ENCODE results near the gene PDGFD.

PDGFD gene

DNA sequence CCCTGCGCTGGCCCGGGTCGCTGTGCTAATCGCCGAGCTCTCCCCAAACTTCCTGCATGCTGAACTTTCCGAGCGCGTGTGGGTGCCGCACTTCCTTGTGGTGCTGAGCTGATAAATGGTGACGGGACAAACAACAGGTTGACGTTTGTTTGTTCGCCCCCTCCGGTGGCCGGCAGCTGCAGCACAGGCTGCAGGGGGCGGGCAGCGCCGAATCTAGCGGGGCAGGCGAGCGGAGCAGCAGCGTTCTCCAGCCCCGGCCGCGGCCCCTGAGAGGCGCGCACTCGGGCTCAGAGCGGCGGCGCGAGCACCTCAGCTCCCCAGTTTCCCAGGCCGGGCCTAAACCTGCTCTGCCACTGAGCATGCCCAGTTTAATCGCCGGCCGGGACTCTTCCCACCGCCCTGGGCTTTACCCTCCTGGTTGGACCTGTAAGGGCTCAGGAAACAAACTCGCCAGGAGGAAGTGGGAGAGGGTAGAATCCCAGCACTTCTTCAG, at the start of gene PDGFD:
Gene PDGFD, minus strand, starts transcription at position 120 of the 493 bp plus-strand sequence.
- peak; percentile 41 to 42 for ATAC-seq

DNA sequence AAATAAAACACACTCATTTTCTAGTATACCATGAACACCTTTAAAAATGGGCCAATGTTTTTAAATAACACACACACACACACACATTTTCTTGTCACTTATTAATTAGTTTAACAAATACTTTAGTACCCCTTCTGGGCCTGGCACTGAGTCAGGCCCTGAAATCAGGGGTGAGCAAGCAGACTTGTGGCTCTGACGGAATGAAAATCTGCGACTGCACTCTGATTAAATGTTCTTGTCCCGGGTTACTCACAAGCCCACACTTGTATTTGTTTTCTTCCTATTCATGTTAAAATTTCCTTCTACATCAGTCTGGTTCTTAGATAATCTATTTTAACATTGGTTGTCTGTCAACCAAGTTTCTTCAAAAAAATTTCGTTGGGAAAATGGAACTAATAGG, 43.0 kb upstream of the PDGFD start:
- no peak for ATAC-seq

DNA sequence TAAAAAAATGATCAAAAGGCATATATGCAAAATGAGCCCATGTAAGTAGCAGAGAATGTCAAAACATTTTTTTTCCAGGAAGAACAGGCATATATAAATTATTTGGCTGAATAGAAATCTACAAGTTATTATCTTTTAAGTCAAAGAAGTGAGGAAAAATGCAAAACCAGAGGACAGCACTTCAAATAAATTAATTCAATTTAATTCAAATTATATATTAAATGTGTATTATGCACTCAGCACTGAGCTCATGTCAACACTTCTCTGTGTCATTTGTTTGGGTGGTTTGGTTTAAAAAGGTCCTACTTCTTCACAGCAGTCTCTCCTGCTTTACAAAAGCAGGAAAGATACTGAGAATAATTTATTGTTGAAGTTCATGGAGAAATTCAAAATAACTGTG, 41.9 kb upstream of the PDGFD start:
- ATAC-seq: no peak

DNA sequence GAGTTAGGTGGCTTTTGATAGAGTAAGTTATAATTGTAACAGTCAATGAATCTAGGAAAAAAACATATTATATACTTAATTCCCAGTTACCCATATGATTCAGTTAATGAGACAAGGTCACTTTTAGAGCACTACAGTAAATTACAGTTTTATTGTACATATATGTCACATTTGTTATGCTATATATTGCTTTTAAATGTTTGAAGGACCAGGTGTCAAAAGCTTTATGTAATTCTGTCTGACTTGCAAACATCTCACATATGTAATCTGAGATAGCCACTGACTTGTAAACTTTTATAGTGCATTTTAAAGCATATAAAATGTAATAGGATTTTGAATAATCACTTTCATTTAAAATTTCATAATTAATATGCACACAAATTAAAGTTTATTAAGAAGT, 36.7 kb upstream of the PDGFD start:
- no peak for ATAC-seq

DNA sequence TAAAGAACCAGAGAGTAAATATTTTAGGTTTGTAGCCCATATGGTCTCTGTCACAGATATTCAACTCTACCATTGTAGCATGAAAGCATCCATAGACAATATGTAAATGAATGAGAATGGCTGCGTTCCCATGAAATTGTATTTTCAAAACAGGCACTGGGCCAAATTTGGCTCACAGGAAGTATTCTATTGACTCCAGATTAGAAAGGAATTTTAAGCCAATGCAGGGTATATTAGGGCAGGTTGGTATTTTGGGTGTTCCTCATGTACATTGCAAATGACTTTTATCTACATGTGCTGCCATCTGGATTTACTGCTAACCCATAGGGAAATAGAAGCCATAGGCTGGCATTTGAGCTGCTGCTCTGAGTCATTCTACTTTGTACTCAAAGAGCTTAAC, 35.1 kb upstream of the PDGFD start:
- no peak for ATAC-seq

DNA sequence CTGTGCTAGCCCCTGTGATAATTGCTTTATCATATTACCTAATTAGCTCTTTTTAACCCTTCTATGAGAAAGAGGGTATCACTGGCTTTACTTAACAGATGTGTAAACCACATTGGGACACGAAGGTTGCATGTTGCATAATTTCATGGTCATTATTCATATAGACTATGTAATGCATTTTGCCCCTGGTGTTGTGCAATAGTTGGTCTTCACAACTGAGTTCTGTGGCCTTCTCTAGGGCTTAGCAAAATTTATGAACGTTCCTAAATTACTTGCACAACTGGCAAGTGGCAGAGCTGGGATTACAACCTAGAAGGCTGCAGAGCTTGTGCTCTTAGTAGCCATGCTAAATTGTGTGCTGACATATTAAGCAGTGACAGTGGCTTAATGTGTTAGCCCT, 34.6 kb upstream of the PDGFD start:
- ATAC-seq: no peak

DNA sequence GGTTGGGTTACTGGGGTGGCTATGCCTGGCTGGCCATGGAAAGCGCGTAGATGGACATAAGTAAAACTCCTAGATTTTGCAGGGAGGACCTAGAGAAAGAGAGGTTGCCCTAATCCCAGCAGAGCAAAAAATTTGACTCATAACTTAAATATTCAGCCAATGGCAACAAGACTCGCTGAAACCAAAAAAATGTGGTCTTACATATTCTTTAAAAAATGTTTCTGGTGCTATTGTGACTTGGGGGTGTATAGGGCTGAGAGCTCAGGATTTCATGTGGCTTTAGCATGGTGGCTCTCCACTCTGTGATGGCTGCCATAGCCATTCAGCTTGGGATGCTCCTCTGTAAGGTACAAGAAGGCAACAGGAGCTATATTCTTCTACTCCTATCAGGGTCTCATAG, 27.2 kb upstream of the PDGFD start:
- no peak for ATAC-seq

DNA sequence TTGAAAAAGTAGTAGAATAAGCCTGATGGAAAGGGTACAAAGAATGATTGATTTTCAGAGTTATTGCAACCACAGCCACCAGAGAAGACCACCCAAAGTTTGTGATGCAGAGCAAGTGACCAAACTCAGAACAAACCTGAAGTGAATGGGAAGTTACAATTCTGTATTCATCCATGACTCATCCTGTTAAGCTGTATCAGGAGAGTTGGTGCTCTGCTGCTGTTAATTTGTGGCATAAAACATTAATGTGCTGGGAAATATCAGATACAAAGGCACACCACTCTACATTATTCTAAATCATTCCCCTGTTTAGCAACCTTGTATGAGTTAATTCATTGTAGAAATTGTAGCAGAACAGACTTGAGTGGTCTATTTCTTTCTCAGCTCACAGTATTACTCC, 19.6 kb upstream of the PDGFD start:
- ATAC-seq: no peak

DNA sequence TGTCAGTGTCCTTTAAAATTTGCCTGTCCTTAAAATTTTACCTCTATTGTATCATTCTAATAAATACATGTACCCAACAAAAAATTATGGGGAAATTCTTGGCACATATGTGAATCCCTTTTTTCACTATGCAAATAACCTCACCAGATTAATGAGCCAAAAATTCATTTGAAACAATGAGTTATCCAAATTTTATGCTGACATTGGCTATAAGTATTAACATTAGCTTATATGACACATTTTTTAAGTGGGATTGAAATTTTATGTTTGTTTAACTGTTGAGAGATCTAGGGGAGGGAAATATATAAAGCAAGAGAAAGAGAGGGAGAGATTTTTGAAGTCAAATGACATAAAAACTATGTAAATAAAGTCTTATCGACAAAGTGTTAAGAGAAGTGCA, 11.8 kb upstream of the PDGFD start:
- no peak for ATAC-seq

DNA sequence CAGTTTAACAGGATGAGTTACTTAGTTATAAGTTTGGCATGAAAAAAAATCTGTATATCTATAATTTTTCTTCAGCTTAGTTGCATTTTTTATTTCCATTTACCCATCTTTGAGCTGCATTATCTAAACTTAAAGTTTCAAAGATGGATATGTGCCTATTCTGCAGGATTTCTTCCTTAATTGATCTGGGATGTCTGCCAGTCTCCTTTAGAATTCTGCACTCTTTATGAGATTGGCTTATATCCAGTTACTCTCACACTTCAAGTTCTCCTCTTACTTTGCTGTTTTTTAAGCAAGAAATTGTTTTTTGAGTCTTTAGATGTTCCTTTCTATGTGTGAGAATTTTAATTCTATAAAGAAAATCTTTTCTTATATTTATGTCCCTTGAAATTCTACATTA, 5.1 kb upstream of the PDGFD start:
- no peak for ATAC-seq

DNA sequence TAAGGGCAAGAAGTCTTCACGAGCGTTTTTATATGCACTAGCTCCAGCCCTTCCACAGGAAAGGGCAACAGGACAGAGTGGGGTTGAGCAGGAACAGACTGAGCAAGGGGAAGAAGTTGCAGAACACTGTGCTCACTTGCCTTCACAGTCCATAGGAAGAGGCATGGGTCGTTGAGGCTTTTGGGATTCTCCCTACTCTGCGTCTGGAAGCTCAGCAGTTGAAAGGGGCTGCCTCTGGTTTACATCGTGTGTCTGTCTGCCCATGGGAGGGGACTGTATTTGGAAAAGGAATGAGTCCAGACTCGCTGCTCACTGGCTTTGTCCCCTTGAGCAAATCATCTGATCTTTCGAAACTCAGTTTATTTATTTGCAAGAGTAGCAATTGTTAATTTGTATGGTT, 1.1 kb upstream of the PDGFD start:
- ATAC-seq: no peak

DNA sequence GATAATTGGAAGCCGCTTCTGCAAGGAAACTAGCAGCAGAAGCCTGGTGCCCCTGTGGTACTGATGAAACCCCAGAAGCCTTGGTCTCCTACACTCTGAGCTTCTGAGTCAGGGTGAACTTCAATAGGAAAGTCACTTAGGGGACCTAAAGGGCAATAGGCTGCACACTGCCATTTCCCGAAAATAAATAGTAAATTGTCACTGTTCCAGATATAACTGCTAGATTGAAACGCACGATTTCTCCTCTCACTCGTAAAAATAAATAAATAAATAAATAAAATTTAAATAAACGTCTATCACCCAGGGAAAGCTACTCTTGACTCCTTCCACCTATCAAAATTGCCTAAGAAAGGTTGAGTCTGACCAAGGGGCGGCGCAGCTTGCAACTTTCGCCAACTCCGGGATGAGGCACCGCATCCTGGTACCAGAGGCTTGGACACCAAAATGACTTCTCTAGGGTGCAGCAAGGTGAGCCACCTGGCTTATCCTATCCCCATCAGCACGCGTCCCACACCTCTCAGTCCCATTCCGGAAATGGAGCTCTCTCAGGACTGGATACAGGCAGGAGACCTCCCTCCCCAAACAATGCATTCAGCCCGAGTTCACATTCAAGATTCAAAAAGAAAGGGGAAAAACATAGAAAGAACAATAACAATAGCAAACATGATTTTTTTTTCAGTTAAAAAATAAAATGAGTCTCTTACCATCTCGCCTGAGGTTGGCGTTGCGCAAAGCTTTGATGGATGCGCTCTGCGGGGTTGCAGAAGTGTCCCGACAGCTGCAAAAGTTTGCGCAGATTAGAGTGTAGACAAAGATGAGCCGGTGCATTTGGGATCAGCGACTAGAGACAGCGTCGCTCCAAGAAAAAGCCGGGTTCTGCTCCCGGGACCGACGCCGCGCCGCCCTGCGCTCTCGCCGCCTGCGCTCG, 583 bp downstream of the PDGFD start:
- no peak for ATAC-seq

DNA sequence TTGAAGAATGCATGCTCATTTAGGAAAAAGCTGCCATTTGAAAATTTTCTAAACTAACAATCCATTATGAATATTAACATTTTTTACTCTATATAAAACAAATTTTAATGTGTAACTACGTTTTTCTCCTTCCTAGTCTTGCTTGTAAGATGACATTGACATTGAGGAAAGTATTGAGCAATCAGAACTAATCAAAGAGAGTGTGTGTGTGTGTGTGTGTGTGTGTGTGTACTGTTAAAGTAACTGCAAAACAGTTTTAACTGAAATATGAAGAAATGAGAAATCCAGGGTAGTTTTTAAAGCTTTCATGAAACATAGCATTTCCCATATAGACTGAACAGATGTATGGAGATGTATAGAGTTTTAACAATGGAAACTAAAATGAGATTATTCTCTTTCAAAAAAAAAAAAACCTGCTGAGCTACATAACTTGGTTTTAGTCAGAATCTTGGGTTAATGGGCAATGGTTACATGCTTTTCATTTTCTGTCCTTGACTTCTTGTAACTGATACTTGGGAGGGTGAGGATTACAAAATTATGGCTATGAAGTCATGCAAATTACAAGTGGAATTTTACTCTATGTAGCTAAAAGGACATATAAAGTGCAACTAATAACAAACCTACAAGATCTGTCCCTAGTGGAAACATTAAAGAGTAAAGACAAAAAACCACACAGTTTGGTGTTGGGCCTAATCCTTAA, 2.0 kb downstream of the PDGFD start:
- ATAC-seq: no peak

DNA sequence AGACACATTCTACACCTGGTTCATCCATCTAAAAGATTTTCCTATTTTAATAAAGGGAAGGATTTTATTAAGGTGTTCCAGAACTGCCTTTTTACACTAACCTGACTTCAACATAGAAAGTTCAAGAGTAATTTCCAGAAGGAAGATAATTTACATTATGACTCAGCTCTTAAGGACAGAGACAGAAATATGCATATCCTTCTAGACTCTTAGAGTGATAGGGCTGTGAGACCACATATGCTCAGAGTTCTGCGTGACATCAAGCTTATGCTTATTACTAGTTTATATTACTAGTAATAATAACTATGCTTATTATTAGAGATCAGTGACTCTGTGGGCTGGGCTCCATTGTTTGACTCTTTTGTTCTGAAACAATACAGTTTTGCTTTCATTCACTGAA, 4.6 kb downstream of the PDGFD start:
- ATAC-seq: no peak

DNA sequence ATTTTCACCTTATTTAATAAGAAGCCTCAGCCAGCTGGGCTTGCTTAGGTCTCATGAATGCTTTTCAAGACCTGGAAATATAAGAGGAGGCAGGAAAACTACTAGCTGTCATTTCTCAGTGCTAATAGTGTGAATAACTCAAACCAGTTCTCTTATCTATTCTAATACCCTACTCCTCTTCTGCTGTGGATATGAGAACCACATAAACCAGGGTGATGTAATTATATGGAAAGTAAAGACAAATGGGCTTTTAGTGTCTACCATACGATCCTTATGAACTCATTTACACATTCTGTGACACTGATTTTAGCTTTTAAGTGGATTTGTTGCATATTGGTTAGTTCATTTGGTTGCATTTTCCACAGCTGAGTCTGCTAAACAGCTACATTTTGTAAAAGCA, 8.6 kb downstream of the PDGFD start:
- no peak for ATAC-seq

DNA sequence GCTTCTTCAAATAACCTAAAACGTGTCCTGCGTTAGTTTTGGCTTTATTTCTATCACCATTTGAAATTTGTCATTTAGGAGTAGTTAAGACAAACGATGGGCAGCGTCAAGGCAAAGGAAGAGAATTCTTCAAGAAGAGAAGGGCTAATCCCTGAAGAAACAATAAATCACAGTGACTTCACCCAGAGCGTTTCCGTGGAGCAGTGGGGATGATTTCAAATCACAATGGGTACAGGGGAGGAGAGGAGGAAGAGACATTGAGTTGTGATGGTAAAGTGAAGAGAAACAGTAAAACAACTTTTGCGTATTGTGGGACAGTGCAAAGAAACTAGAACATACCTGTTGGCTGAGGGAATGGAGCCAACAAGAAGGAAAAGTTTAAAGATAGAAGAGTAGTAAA, 9.7 kb downstream of the PDGFD start:
- ATAC-seq: no peak

DNA sequence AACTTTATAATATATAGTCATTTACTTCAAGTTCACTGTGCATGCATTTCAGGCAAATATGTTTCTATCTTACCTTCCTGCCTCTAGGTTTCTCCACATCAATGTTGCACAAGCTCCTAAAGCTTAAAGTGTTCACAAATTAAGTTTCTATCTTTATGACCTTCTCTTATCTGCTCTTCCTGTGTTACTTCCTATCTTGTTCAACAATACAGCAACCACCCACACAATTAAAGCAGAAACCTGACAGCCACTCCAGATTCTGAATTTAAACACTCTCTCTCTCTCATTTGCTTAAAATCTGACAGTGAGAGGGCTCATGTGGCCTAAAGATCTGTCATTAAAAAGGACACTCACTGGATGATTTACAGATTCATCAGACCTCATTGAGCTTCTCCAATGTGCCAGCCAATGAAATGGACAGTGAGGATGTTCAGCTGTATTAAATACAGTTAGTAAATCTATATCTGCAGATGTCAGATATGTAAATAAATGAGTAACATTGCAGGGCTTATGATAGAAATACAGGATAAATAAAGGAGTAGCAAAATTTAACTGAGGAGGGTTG, 10.9 kb downstream of the PDGFD start:
- ATAC-seq: no peak

DNA sequence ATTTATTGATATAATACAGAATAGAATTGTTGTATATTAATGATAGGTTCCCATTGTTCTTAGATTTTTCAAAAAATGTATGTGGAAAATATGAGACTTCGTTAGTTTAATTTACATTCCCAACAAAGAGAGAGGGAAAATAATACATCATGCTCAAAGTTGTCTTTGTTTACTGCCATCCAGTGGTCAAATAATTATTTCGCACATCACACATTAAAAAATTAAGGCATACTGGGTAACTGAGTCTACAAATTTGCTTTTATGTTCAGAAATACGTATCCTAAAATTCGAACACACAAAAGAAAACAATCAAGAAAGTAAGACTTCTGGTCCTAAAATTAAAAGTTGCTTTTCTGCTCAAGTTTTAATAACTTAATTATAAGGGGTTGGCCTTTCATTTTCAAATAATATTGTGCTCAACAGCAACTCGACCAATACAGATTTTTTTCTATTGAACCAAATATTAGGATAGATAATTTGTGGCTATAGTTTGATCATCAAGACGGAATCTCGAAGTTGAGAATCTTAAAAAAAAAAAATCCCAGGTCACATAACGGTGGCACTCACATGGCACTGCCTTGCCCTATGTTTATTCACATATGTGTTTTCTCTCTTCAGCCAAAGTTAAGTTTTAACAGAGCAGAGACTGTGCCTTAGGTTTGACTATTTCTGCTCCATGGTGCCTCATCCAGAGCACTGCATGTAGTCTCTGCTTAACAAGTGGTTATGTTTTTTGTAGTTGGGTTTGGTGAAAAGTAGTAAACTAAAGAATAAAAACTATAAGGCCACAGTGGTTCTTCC, 12.3 kb downstream of the PDGFD start:
- ATAC-seq: no peak

DNA sequence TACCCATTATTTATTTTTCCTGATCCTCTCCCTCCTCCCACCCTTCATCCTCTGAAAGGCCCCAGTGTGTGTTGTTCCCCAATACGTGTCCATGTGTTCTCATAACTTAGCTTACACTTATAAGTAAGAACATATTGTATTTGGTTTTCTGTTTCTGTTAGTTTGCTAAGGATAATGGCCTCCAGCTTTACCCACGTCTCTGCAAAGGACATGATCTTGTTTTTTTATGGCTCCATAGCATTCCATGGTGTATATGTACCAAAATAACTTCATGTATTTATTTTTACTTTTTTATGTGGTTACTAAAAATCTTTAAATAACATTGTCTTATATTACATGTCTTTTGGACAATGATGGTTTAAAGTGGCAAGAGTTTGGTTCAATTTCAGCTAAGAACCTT, 15.2 kb downstream of the PDGFD start:
- no peak for ATAC-seq

DNA sequence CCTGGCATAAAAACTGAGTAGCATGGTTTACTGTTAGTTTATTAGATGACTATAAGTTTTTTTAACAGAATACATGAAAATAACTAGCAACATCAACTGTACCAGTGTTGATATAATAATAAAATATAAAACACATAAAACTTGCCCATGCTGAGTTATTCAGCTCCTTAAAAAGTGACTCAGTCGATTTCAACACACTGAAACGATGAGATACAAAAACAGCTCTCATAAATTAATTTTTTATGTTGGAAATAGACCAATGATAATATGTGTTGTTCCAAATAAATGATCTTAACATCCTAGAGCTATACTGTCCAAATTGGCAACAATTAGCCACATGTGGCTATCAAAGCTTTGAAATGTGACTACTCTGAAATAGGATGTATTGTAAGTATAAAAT, 15.9 kb downstream of the PDGFD start:
- no peak for ATAC-seq

DNA sequence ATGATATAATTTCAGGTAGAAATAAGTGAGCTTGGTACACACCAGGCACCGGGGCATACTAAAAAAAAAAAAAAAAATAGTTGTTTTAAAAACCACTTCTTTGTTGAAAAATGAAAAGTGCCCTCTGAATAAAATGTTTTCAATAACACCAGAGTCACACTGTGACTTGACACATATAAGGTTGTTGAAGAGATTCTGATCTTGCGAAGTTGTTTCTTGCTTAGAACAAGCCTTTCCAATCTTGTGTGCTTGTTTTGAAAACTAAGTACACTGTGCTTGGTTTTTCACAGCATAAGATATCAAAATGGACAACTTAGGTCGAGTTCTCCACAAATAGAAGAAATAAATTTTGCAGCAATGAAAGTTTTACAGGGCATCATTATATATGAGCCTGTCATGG, 17.0 kb downstream of the PDGFD start:
- no peak for ATAC-seq

DNA sequence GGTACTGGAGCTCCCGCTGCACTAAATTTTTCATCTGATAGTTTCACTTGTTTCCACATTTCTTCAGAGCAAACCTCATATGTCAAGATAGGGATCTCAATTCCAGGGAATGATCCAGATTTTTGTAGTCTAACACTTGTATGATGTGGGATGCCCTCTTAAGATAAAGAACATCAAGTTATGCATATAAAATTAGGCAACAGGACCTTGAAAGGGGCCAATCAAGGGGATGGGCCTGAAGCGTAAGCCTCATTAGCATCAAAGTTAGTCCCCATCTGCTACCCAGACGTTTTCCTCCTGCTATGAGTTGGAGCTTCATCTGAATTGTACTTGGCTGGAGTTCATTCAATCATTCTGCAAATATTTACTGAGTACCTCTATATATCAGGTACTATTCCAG, 17.5 kb downstream of the PDGFD start:
- no peak for ATAC-seq

DNA sequence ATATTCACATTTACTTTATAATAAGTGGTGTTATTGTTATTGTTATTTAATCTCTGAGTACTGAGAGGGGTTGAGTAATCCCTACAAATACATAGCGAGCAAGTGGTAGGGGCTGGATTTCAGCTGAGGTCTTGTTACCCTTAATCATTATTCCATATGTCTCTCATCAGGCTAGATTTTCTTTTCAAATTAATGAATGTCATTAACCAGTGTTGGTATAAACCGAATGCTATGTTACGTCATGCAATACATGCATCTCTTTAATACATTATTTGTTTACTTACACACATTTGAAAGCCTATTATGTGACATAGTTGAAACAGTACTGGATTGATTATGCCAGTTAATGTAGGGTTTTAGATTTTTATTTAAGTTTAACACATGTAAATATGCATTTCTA, 18.9 kb downstream of the PDGFD start:
- ATAC-seq: no peak
